ENCODE results near the gene PDE3B.
"Not testable (repeated sequence)": the region's sequence is repeated elsewhere in the genome, so short reads cannot be mapped to it uniquely, and the experiment has no call there.

The PDE3B gene

DNA sequence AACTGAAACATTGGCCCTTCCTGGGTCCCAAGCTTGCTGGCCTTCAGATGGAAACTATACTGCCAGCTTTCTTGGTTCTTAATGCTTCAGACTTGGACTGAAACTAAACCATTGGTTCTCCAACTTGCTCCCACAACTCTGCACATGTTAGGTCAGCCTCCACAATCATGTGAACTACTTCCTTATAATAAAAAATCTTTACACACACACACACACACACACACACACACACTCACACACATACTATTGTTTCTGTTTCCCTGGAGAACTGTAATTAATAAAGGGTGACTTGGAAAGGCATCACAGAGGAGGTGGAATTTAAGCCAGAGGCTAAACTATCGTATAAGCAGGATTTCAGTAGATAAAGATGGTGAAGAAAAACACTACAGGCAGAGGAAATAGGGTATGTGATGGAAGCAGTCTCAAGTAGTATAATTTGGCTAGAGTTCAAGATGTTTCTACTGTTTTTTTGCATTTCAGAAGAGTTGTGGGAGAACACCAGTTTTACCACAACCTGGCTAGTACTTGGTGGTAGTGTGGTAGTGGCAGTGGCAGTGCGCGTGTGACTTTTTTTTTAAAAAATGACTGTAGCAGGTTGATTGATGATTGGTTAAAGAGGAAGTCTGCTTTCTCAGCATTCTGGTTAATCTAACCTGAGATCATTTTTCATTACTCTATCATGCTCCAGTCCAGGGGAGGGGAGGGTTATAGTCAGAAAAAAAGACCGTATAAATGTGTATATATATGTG is 70.1 kb downstream of the PDE3B start:
- TF ChIP-seq GABPA (IDR thresholded peaks at IDR 0.05; ENCODE audit: low read depth) (no peak), SPI1 (IDR thresholded peaks at IDR 0.05; ENCODE audit: borderline replicate concordance, low read depth) (peak; percentile 40; the same call in 1 of the 2 replicates)
- TF ChIP-seq, protein P1, sequence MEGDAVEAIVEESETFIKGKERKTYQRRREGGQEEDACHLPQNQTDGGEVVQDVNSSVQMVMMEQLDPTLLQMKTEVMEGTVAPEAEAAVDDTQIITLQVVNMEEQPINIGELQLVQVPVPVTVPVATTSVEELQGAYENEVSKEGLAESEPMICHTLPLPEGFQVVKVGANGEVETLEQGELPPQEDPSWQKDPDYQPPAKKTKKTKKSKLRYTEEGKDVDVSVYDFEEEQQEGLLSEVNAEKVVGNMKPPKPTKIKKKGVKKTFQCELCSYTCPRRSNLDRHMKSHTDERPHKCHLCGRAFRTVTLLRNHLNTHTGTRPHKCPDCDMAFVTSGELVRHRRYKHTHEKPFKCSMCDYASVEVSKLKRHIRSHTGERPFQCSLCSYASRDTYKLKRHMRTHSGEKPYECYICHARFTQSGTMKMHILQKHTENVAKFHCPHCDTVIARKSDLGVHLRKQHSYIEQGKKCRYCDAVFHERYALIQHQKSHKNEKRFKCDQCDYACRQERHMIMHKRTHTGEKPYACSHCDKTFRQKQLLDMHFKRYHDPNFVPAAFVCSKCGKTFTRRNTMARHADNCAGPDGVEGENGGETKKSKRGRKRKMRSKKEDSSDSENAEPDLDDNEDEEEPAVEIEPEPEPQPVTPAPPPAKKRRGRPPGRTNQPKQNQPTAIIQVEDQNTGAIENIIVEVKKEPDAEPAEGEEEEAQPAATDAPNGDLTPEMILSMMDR (IDR thresholded peaks at IDR 0.05; ENCODE audit: insufficient read depth, low read length): no peak

DNA sequence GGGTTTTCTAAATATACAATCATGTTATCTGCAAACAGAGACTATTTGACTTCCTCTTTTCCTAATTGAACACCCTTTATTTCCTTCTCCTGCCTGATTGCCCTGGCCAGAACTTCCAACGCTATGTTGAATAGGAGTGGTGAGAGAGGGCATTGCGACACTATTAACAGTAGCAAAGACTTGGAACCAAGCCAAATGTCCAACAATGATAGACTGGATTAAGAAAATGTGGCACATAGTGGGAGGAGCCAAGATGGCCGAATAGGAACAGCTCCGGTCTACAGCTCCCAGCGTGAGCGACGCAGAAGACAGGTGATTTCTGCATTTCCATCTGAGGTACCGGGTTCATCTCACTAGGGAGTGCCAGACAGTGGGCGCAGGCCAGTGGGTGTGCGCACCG is 72.1 kb downstream of the PDE3B start:
- TF ChIP-seq SPI1 (IDR thresholded peaks at IDR 0.05; ENCODE audit: borderline replicate concordance, low read depth): peak; percentile 66; the same call in 1 of the 2 replicates
- peak in 1 of 2 experiments; percentile 9 for DNase-seq (ENCODE audit: low read depth in 1 of 2, low spot score in 1 of 2)

More for the DNA sequence above, 70.1 kb downstream of the PDE3B start:
- no peak overlapping the region for H3K27ac ChIP-seq (replicated peaks)
- H3K27me3 ChIP-seq (ENCODE audit: insufficient read depth, poor library complexity, severe bottlenecking): no peaks in the 10 kb centered on the region
- DNase-seq (ENCODE audit: low read depth in 1 of 2, low spot score in 1 of 2): no peak
- no peak overlapping the region for H3K4me3 ChIP-seq (replicated peaks; ENCODE audit: insufficient read depth, low read length)

DNA sequence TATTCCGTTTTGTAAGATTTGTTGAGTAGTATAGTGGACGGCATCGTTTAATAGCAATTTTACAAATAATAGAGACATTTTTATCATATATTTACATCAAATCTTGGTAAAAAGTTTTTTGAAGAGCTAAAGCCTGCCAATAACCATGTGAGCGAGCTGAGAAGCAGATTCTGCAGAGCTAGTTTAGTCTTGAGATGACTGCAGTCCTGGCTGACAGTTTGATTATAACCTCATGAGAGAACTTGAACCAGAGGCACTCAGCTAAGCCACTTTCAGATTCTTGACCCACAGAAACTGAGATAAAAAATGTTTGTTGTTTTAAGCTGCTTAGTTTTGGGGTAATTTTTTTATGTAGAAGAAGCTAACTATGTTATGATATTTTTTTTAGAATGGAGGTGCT is 78.9 kb downstream of the PDE3B start:
- TF ChIP-seq POLR2AphosphoS5 (IDR thresholded peaks at IDR 0.05; ENCODE audit: low read depth) (no peak), SPI1 (IDR thresholded peaks at IDR 0.05; ENCODE audit: borderline replicate concordance, low read depth) (no peak), GABPA (IDR thresholded peaks at IDR 0.05; ENCODE audit: low read depth) (no peak)
- TF ChIP-seq, protein P1 (IDR thresholded peaks at IDR 0.05; ENCODE audit: insufficient read depth, low read length): no peak
- TF ChIP-seq, protein P2, sequence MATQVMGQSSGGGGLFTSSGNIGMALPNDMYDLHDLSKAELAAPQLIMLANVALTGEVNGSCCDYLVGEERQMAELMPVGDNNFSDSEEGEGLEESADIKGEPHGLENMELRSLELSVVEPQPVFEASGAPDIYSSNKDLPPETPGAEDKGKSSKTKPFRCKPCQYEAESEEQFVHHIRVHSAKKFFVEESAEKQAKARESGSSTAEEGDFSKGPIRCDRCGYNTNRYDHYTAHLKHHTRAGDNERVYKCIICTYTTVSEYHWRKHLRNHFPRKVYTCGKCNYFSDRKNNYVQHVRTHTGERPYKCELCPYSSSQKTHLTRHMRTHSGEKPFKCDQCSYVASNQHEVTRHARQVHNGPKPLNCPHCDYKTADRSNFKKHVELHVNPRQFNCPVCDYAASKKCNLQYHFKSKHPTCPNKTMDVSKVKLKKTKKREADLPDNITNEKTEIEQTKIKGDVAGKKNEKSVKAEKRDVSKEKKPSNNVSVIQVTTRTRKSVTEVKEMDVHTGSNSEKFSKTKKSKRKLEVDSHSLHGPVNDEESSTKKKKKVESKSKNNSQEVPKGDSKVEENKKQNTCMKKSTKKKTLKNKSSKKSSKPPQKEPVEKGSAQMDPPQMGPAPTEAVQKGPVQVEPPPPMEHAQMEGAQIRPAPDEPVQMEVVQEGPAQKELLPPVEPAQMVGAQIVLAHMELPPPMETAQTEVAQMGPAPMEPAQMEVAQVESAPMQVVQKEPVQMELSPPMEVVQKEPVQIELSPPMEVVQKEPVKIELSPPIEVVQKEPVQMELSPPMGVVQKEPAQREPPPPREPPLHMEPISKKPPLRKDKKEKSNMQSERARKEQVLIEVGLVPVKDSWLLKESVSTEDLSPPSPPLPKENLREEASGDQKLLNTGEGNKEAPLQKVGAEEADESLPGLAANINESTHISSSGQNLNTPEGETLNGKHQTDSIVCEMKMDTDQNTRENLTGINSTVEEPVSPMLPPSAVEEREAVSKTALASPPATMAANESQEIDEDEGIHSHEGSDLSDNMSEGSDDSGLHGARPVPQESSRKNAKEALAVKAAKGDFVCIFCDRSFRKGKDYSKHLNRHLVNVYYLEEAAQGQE (IDR thresholded peaks at IDR 0.05; ENCODE audit: insufficient replicate concordance, low read depth): no peak
- no peak overlapping the region for H3K27ac ChIP-seq (replicated peaks)
- no peaks in the 10 kb centered on the region for H3K27me3 ChIP-seq (ENCODE audit: insufficient read depth, poor library complexity, severe bottlenecking)
- no peak overlapping the region for H3K4me3 ChIP-seq (replicated peaks; ENCODE audit: insufficient read depth, low read length)
- no peak for DNase-seq (ENCODE audit: low read depth in 1 of 2, low spot score in 1 of 2)

More for the DNA sequence above, 72.1 kb downstream of the PDE3B start:
- H3K4me3 ChIP-seq (replicated peaks; ENCODE audit: insufficient read depth, low read length); H3K27me3 ChIP-seq (ENCODE audit: insufficient read depth, poor library complexity, severe bottlenecking); H3K27ac ChIP-seq (replicated peaks): not testable (repeated sequence)

DNA sequence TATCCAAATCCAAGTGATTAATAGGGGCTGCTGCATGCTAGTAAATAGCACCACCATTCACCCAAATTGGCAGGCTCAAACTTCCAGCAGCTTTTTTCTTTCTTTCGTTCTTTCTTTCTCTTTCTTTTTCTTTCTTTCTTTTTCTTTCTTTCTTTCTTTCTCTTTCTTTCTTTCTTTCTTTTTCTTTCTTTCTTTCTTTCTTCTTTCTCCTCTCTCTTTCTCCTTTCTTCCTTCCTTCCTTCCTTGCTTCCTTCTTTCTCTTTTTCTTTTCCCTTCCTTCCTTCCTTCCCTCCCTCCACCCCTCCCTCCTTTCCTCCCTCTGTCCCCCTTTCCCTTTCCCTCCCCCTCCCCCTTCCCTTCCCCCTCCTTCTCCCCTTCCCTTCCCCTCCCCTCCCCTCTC is 81.5 kb downstream of the PDE3B start:
- Histone ChIP-seq H3K4me3 (replicated peaks; ENCODE audit: insufficient read depth, low read length) (no peak overlapping the region), H3K27ac (replicated peaks) (no peak overlapping the region), H3K27me3 (ENCODE audit: insufficient read depth, poor library complexity, severe bottlenecking) (no peaks in the 10 kb centered on the region)
- no peak for TF ChIP-seq GABPA (IDR thresholded peaks at IDR 0.05; ENCODE audit: low read depth)
- TF ChIP-seq, protein P1 (IDR thresholded peaks at IDR 0.05; ENCODE audit: insufficient read depth, low read length): no peak
- TF ChIP-seq, protein P2 (IDR thresholded peaks at IDR 0.05; ENCODE audit: insufficient replicate concordance, low read depth): no peak
- no peak for TF ChIP-seq SPI1 (IDR thresholded peaks at IDR 0.05; ENCODE audit: borderline replicate concordance, low read depth)
- TF ChIP-seq POLR2AphosphoS5 (IDR thresholded peaks at IDR 0.05; ENCODE audit: low read depth): no peak
- DNase-seq (ENCODE audit: low read depth in 1 of 2, low spot score in 1 of 2): no peak

All from HL-60 (cell line).